Measurements from ENCODE around the gene UACA. TPM values are rescaled to one million over a fixed set of nuclear protein-coding genes. Genes with fewer than 3 reads are reported as not detected.

The UACA gene
- total and polyA plus RNA-seq, 2 experiments from 2014 or later: 21.5 to 35.8 TPM

- no peaks in the 10 kb centered on the region for H3F3A ChIP-seq (replicated peaks; ENCODE audit: low read depth)
- H2AFZ ChIP-seq: no peak overlapping the region; the same call in 1 of the 2 replicates
- TF ChIP-seq, protein P1, sequence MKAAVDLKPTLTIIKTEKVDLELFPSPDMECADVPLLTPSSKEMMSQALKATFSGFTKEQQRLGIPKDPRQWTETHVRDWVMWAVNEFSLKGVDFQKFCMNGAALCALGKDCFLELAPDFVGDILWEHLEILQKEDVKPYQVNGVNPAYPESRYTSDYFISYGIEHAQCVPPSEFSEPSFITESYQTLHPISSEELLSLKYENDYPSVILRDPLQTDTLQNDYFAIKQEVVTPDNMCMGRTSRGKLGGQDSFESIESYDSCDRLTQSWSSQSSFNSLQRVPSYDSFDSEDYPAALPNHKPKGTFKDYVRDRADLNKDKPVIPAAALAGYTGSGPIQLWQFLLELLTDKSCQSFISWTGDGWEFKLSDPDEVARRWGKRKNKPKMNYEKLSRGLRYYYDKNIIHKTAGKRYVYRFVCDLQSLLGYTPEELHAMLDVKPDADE (IDR thresholded peaks at IDR 0.05): no peak
- TF ChIP-seq, protein P2, sequence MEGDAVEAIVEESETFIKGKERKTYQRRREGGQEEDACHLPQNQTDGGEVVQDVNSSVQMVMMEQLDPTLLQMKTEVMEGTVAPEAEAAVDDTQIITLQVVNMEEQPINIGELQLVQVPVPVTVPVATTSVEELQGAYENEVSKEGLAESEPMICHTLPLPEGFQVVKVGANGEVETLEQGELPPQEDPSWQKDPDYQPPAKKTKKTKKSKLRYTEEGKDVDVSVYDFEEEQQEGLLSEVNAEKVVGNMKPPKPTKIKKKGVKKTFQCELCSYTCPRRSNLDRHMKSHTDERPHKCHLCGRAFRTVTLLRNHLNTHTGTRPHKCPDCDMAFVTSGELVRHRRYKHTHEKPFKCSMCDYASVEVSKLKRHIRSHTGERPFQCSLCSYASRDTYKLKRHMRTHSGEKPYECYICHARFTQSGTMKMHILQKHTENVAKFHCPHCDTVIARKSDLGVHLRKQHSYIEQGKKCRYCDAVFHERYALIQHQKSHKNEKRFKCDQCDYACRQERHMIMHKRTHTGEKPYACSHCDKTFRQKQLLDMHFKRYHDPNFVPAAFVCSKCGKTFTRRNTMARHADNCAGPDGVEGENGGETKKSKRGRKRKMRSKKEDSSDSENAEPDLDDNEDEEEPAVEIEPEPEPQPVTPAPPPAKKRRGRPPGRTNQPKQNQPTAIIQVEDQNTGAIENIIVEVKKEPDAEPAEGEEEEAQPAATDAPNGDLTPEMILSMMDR (conservative IDR thresholded peaks at IDR 0.05; ENCODE audit: low read depth in 2 of 2): no peak
- no peak for TF ChIP-seq STAT1 (IDR thresholded peaks at IDR 0.05; ENCODE audit: unreplicated experiment)
- no peak overlapping the region for H3K27ac Mint-ChIP-seq
- H3K4me3 ChIP-seq: no peak overlapping the region
- H4K20me1 ChIP-seq (replicated peaks; ENCODE audit: insufficient read depth): no peaks in the 10 kb centered on the region
- ATAC-seq (no peak), DNase-seq (ENCODE audit: low spot score) (no peak)
- H3K4me2 ChIP-seq: no peak overlapping the region
- peaks cover 1% of the 10 kb centered on the region for H3K27me3 Mint-ChIP-seq (ENCODE audit: insufficient read depth, low read depth, poor library complexity)
- H3K4me1 Mint-ChIP-seq: no peaks in the 10 kb centered on the region
- no peaks in the 10 kb centered on the region for H3K9me3 Mint-ChIP-seq
- no peaks in the 10 kb centered on the region for H3K36me3 ChIP-seq (ENCODE audit: insufficient read depth)
- H3K27me3 ChIP-seq (ENCODE audit: insufficient read depth): no peaks in the 10 kb centered on the region
- no peaks in the 10 kb centered on the region for H3K9me2 ChIP-seq (ENCODE audit: insufficient read depth)
- H3K79me2 ChIP-seq (replicated peaks; ENCODE audit: insufficient read depth): no peaks in the 10 kb centered on the region
- H3K36me3 Mint-ChIP-seq (ENCODE audit: low read depth): no peaks in the 10 kb centered on the region
- H3K4me3 Mint-ChIP-seq: no peak overlapping the region
- H3K27ac ChIP-seq (ENCODE audit: low read depth): no peak overlapping the region
- no peaks in the 10 kb centered on the region for H3K4me1 ChIP-seq (ENCODE audit: insufficient read depth)
Measured at GRCh38 chr15:70770863-70771262, 7.5 kb upstream of the UACA start.

DNA sequence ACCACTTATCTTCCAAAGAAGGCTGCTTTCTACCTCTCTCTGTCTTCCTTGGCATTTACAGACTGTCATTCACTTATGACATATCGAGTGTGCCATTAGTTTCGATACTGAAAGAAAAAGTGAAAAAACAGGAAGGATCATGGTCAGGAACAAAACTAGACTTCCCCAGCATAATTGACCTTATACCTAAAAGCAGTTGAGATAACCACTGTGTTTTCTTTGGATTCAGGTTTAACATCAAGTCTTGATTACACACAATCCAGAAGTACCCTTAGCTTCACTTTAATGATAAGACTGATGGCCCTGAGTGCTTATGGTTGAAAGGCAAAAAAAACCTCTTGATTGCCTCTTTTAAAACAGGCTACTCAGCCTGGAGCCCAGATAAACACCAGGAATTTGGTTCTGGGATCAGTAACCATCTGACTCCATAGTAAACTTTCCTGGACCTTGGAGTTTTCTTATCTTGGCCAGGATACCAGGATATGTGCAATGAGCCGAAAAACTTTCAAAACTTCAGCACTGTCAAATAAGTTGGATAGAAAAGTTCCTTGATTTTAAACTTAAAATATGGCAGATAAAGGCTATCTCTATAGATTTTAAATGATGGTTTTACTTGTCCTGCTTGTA lies 5.0 kb upstream of the UACA start:
- H3K36me3 Mint-ChIP-seq (ENCODE audit: low read depth): no peaks in the 10 kb centered on the region
- H3K27me3 Mint-ChIP-seq (ENCODE audit: insufficient read depth, low read depth, poor library complexity): peaks cover 5% of the 10 kb centered on the region
- Histone ChIP-seq H3K4me2 (no peak overlapping the region), H3K79me2 (replicated peaks; ENCODE audit: insufficient read depth) (no peaks in the 10 kb centered on the region), H3K4me1 (ENCODE audit: insufficient read depth) (peaks cover 12% of the 10 kb centered on the region), H3K27me3 (ENCODE audit: insufficient read depth) (no peaks in the 10 kb centered on the region), H4K20me1 (replicated peaks; ENCODE audit: insufficient read depth) (no peaks in the 10 kb centered on the region), H3K9me2 (ENCODE audit: insufficient read depth) (no peaks in the 10 kb centered on the region), H3K36me3 (ENCODE audit: insufficient read depth) (no peaks in the 10 kb centered on the region), H3K27ac (ENCODE audit: low read depth) (no peak overlapping the region), H3F3A (replicated peaks; ENCODE audit: low read depth) (no peaks in the 10 kb centered on the region), H3K4me3 (no peak overlapping the region), H2AFZ (peak overlapping the region; percentile 60; the same call in 1 of the 2 replicates)
- DNase-seq (ENCODE audit: low spot score): no peak
- peaks cover 12% of the 10 kb centered on the region for H3K4me1 Mint-ChIP-seq
- H3K27ac Mint-ChIP-seq: no peak overlapping the region
- H3K4me3 Mint-ChIP-seq: no peak overlapping the region
- no peaks in the 10 kb centered on the region for H3K9me3 Mint-ChIP-seq
- ATAC-seq: no peak
- no peak for TF ChIP-seq ZNF462 (CRISPR knock-in tag; IDR thresholded peaks at IDR 0.05)
- TF ChIP-seq CREB1 (CRISPR knock-in tag; IDR thresholded peaks at IDR 0.05; ENCODE audit: low read depth): no peak
- no peak for TF ChIP-seq JUNB (IDR thresholded peaks at IDR 0.05; ENCODE audit: unreplicated experiment)
- no peak for TF ChIP-seq NANOG (IDR thresholded peaks at IDR 0.05; ENCODE audit: borderline replicate concordance)
- TF ChIP-seq REST (IDR thresholded peaks at IDR 0.05; ENCODE audit: unreplicated experiment): no peak
- TF ChIP-seq EZH2 (IDR thresholded peaks at IDR 0.05; ENCODE audit: low read depth, unreplicated experiment): no peak

Measured in GM23338 (cell line).